DMS53 treated with DMSO at 0.1 percent for 48 hours (cell line): Measurements from ENCODE around the gene MUC22.
"Not testable (repeated sequence)": the region's sequence is repeated elsewhere in the genome, so short reads cannot be mapped to it uniquely, and the experiment has no call there.

Experiments used
- DNase-seq: peaks from one replicate; lab custom pipeline; 2025; ENCODE audit not compliant: unreplicated experiment; lab: John Stamatoyannopoulos, UW

Gene MUC22

DNA sequence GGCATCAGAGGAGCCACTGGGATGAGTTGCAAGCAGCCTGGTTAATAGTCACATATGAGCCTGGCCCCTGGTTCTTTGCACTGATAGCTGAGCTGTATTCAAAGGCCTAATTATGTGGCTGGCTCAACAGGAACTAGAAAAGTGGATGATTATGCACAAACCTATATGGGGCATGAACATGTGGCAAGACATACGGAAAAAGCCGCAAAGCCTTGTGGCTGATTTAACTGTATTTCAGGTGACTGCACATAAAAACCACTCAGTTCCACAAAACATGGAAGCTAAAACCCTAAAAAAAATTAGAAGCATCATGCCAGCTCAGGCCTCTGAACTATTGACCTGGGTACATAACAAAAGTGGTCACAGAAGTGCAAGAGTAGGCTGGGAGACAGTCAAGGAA lies 13.0 kb upstream of the MUC22 start:
- DNase-seq: no peak

DNA sequence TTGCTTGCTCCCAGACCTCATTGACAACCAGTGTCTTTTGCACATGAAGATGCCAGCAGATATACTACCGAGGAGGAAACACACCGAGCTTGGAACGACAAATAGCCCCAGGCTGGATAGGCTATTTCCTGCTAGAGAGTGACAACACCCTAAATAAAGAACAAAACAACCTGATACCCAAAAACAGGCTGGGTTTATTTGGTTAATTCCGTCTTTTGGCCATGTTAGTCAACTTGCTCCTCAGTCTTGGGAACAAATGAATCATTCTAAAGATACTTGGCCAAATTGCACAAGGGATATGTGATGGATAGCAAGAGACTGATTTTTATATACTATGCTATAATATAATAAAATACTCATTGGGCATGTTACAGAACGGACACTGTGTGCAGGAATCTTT lies 11.5 kb upstream of the MUC22 start:
- DNase-seq: no peak

DNA sequence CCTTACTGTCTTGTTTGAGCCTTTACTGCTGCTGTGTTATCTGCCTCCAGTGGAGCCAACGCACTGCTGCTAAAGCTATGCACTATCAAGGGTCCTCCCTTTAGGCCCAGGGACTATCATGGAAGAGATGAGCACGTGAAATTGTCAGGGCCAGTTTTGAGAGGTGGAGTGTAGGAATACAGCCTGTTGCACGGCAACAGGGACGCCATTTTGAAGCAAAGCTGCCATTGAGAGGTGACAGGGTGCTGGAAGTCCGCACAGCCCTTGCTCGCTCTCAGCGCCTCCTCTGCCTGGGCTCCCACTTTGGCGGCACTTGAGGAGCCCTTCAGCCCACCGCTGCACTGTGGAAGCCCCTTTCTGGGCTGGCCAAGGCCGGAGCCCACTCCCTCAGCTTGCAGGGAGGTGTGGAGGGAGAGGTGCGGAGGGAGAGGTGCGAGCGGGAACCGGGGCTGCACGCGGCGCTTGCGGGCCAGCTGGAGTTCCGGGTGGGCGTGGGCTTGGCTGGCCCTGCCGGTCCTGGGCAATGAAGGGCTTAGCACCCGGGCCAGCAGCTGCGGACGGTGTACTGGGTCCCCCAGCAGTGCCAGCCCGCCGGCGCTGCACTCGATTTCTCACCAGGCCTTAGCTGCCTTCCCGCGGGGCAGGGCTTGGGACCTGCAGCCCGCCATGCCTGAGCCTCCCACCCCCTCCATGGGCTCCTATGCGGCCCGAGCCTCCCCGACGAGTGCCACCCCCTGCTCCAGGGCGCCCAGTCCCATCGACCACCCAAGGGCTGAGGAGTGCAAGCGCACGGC lies 10.0 kb upstream of the MUC22 start:
- not testable (repeated sequence) for DNase-seq

DNA sequence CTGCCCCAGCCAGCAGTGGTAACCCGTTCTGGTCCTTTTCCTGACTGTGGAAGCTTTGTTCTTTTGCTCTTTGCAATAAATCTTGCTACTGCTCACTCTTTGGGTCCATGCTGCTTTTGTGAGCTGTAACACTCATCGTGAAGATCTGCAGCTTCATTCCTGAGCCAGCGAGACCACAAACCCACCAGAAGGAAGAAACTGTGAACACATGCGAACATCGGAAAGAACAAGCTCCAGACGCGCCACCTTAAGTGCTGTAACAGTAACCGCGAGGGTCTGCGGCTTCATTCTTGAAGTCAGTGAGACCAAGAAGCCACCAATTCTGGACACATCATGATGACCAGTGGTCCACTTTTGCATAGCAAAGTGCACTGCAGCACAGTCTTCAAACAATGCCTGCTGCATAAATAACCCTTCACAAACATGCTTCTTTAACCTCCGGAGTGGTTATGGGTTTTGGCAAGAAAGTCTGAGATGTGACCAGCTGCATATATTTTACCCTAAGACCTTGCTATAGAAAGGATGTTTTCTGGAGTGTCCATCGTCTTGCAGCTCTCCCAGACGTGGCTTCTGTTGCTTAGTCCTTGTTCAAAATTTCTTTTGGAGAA lies 8.9 kb upstream of the MUC22 start:
- no peak for DNase-seq

DNA sequence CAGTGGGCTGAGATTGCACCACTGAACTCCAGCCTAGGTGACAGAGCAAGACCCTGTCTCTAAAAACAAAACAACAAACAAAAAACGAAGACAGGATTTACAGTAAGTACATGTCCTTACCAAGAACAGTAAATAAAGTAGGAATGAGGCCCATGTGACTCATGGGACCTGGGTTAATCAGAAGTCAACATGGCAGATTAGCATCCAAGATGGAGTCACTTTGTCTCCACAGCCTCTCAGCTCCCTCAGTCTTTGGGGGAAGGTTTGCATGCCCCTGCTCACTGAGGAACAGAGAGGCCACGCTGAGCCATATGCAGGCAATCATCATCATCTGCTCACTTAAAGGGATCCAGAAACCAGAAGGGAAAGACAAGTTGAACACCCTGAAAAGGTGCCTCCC lies 7.8 kb upstream of the MUC22 start:
- DNase-seq: no peak

DNA sequence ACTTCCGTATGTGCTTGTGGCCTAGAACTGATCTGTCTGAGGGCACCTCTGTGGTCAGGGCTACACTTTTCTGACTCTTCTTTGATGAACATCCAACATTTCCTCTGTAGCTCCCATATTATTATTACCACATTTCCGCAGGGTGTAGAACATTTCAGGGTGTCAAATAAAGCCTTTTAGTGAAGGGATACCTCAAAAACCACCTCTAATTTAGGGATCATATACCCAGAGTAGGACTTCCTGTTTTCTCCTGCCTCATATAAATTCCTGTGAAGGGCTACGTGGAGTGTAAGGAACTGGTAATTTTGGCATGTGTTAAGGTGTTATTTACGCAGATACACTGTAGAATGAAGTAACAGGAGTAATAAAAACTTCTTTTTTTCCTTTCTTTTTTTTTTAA lies 5.5 kb upstream of the MUC22 start:
- DNase-seq: no peak

DNA sequence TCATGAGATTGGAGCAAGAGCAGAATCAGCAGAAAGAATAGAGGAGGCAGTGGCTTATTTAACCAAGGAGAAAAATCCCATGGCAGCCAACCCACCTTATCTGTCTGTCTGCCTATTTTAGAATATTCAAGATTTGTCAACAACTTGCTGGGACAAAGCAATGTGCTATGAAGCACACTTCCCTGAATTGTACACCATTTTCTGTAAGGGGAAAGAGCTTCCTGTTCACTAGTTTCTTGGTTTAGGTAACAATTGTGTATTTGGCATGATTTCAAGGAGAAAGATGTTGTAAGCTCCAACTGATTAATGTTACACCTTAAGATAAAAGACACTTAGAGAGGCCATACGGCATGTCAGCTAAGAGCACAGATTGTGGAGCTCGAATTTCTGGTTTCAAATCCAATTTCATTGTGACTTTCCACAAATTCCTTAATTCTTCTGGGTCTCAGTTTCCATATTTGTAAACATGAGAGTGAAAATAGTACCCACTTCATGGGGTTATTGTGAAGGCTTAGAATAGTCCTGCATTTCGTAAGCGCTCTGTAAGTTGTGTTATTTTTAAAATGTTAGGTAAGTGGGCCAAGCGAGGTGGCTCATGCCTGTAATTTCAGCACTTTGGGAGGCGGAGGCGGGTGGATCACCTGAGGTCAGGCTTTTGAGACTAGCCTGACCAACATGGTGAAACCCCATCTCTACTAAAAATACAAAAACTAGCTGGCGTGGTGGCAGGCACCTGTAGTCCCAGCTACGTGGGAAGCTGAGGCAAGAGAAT lies 4.8 kb upstream of the MUC22 start:
- no peak for DNase-seq

DNA sequence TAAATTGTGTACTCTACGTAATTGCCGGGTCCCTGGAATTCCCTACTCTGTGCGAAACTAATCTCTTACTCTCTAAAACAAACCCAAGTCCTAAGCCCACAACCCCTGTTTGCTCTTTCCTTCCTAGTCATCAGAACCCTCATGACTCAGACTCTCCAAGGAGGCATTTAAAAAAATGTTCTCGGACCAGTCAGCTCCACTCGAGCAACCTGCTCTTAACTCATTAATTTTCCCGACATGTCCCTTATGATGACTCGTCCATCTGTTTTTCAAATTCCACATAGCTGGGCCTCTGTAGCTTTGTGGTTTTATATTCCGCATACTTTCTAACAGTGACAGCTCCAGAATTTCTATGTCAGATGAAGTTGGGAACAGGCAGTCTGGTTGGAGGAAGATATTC lies 2.6 kb upstream of the MUC22 start:
- DNase-seq: no peak

DNA sequence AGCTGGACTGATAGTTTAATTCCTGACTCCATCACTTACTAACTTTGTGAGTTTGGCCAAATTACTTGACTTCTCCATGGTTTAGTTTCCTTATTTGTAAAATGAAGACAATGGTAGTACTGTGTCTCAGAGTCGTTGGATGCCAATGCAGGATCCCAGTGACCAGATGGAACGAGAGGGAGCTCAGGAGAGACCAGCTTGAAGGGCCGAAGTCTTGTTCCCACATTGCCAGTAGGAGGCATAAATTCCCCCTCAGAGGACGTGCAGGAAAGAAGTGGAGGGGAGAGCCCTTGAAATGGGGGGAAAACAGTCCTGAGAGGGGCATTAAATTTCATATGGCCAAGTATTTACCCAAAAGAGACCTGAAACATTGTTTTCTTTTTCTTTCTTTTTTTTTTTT lies 2.1 kb upstream of the MUC22 start:
- DNase-seq: no peak

DNA sequence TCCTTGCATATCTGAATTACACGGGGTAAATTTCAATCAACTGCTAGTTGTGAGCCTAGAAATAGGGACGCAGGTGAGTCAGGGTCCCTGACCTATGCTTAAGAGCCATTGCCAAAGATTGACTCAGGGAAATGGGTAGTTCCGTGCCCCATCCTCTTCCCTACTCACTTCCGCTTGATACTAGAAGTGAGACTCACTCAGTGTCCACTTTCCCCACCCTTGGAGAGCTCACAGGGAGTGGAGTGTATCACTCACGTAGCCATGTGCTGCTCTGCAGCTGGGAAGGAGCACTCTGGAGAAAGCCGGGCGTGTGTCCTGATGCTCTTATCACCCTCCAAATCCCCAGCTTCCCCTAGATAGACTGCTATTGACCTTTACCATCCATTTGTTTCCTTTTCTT lies 543 bp upstream of the MUC22 start:
- DNase-seq: no peak

DNA sequence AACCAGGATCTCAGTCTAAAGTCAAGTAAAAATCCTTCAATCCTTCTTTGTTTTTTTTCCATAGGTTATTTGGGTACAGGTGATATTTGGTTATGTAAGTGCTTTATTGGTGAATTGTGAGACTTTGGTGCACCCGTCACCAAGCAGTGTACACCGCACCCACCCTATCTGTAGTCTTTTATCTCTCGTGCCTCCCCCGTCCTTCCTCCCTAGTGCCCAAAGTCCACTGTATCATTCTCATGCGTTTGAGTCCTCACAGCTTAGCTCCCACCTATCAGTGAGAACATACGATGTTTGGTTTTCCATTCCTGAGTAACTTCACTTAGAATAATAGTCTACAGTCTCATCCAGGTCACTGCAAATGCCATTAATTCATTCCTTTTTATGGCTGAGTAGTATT lies 879 bp downstream of the MUC22 start:
- DNase-seq: no peak

DNA sequence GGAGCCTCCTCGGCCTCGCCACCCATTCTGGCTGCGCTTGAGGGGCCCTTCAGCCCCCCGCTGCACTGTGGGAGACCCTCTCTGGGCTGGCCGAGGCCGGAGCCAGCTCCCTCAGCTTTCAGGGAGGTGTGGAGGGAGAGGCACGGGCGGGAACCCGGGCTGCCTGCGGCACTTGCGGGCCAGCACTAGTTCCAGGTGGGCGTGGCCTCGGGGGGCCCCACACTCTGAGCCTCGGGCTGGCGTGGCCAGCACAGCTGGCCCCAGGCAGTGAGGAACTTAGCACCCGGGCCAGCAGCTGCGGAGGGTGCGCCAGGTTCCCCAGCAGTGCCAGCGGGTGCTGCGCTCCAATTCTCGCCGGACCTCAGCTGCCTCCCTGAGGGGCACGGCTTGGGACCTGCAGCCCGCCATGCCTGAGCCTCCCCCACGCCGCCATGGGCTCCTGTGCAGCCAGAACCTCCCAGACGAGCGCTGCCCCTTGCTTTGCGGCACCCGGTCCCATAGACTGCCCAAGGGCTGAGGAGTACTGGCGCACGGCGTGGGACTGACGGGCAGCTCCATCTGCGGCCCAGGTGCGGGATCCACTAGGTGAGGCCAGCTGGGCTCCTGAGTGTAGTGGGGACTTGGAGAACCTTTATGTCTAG lies 6.5 kb downstream of the MUC22 start:
- DNase-seq: no peak

DNA sequence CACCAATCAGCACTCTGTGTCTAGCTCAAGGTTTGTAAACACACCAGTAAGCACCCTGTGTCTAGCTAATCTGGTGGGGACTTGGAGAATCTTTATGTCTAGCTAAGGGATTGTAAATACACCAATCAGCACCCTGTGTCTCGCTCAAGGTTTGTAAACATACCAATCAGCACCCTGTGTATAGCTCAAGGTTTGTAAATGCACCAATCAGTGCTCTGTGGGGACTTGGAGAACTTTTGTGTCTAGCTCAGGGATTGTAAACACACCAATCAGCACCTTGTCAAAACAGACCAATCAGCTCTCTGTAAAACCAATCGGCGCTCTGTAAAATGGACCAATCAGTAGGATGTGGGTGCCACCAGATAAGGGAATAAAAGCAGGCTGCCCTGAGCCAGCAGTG lies 7.2 kb downstream of the MUC22 start:
- not testable (repeated sequence) for DNase-seq

DNA sequence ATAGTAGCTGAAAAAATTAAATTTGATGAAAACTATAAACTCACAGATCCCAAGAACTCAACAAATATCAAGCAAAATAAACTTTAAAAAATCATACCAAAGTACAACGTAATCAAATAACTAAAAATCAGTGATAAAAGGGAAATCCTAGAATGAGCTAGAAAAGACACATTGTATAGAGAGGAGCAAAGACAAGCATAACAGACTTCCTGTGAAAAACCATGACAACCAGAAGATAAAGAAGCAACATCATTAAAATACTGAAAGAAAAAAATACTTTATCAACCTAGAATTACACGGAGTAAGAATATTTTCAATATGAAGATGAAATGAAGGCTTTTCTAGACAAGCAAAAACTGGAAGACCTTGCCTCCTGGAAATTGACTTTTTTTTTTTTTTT lies 9.8 kb downstream of the MUC22 start:
- DNase-seq: no peak

DNA sequence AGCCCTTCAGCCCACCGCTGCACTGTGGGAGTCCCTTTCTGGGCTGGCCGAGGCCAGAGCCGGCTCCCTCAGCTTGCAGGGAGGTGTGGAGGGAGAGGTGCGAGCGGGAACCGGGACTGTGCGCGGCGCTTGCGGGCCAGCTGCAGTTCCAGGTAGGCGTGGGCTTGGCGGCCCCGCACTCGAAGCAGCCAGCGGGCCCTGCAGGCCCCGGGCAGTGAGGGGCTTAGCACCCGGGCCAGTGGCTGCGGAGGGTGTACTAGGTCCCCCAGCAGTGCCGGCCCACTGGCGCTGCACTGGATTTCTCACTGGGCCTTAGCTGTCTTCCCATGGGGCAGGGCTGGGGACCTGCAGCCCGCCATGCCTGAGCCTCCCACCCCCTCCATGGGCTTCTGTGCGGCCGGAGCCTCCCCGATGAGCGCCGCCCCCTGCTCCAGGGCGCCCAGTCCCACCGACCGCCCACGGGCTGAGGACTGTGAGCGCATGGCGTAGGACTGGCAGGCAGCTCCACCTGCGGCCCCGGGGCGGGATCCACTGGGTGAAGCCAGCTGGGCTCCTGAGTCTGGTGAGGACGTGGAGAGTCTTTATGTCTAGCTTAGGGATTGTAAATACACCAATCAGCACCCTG lies 10.5 kb downstream of the MUC22 start:
- DNase-seq: not testable (repeated sequence)

DNA sequence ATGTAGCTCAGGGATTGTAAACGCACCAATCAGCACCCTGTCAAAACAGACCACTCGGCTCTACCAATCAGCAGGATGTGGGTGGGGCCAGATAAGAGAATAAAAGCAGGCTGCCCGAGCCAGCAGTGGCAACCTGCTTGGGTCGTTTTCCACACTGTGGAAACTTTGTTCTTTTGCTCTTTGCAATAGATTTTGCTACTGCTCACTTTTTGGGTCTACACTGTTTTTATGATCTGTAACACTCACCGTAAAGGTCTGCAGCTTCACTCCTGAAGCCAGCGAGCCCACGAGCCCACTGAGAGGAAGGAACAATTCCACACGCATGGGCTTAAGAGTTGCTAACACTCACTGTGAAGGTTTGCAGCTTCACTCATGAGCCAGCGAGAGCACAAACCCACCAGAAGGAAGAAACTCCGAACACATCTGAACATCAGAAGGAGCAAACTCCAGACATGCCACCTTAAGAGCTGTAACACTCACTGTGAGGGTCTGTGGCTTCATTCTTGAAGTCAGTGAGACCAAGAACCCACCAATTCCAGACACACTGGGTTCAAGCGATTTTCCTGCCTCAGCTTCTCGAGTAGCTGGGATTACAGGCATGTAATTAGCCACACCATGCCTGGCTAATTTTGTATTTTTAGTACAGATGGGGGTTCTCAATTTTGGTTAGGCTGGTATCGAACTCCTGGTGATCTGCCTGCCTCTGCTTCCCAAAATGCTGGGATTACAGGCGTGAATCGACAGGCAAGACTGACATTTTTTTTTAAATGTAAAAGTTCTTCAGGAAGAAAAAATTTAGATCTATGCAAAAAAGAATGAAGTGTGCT lies 11.6 kb downstream of the MUC22 start:
- not testable (repeated sequence) for DNase-seq

DNA sequence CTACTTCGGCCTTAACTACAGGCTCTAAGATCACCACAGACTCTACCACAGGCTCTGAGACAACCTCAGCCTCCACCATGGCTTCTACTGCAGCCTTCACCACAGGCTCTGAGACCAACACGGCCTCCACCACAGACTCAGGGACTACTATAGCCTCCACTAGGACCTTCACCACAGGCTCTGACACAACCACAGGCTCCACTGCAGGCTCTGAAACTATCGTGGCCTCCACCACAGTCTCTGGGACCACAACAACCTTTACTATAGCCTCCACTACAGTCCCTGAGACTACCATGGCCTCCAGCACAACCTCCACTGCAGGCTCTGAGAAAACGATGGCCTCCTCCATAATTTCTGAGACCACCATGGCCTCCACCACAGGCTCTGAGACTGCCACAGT lies 15.3 kb downstream of the MUC22 start:
- no peak for DNase-seq

DNA sequence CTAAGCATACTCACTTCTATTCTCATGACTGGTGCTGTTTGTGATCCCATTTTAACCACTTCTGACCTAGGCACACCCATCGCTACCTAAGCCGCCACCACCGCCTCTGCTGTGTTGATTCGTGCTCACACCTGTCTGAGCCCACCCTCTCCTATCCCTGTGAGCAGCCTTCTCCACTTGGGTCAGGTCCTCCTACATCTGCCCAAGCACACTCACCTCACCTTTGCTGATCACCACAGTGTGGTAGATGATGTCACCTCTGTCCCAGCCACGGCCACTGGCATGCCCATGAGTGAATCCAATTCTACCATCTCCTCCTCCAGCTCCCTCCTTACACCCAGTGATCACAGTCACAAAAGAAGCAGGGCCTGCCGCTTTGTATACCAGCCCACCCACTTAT lies 20.8 kb downstream of the MUC22 start:
- no peak for DNase-seq

DNA sequence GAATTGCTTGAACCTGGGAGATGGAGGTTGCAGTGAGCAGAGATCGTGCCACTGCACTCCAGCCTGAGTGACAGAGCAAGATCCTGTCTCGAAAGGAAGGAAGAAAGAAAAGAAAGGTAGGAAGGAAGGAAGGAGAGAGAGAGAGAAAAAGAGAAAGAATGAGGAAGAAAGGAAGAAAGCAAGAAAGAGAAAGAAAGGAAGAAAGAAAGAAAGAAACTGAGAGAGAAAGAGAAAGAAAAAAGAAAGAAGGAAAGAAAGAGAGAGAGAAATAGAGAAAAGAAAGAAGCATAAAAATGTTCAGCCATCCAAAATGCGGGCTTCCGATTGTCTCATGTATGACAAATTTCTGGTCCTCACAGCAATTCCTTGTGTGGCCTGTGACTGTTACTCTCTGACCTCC lies 22.8 kb downstream of the MUC22 start:
- no peak for DNase-seq

DNA sequence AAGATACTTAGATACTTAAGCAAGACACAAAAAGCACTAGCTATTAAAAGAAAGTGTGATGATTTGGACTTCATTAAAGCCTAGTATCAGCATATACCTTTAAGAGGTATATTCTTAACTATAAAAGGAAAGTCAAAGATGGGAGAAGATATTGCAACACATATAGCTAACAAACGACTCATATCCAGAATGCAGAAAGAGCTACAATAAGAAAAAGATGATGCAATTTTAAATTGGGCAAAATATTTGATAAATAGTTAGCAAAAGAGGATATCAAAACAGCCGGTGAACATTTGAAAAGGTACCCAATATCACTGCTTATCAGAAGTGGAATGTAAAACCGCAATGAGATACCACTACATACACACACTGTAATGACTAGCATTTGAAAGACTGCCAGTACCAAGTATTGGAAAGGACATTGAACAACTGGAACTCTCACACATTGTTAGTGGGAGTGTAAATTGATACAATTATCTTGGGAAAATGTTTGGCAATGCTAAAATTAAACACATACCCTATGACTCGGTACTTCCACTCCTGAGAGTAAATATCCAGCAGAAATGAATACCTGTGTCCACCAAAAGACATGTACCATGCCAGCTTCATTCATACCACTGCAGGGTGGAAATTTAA lies 25.7 kb downstream of the MUC22 start:
- no peak for DNase-seq
